ENCODE data around the gene RAB4B. TPM values are rescaled to one million over a fixed set of nuclear protein-coding genes. Genes with fewer than 3 reads are reported as not detected.
"Not testable (repeated sequence)": the region's sequence is repeated elsewhere in the genome, so short reads cannot be mapped to it uniquely, and the experiment has no call there.

The RAB4B gene
- total RNA-seq, 1 donor from 2014 or later: 16.9 TPM

GRCh38 chr19:40812571-40812970 lies 34.5 kb downstream of the RAB4B start:
- intact Hi-C loops (cut with DNase I); DNase-seq (ENCODE audit: low spot score): not testable (repeated sequence)

DNA sequence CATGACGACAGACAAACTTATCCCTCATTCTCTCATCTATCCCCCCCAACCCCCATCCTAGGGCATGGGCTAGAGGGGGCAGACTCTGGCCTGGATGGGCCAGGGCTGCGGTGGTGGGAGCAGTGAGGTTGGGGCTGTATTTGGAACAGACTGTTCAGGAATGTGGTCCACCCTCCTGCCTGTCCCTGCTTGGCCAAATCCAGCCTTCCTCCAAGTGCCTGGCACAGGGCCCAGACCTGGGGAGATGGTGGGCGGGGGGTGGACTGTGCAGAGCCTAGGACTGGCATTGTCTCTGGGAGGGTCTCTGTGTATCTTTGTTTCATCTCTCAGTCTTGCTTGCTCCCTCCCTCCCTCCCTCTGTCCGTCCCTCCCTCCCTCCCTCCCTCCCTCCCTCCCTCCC lies 35.1 kb downstream of the RAB4B start:
- intact Hi-C loops (cut with DNase I): no loop called here
- no peak for DNase-seq (ENCODE audit: low spot score)

GRCh38 chr19:40815223-40815622 lies 37.2 kb downstream of the RAB4B start:
- intact Hi-C loops (cut with DNase I): no loop called here

DNA sequence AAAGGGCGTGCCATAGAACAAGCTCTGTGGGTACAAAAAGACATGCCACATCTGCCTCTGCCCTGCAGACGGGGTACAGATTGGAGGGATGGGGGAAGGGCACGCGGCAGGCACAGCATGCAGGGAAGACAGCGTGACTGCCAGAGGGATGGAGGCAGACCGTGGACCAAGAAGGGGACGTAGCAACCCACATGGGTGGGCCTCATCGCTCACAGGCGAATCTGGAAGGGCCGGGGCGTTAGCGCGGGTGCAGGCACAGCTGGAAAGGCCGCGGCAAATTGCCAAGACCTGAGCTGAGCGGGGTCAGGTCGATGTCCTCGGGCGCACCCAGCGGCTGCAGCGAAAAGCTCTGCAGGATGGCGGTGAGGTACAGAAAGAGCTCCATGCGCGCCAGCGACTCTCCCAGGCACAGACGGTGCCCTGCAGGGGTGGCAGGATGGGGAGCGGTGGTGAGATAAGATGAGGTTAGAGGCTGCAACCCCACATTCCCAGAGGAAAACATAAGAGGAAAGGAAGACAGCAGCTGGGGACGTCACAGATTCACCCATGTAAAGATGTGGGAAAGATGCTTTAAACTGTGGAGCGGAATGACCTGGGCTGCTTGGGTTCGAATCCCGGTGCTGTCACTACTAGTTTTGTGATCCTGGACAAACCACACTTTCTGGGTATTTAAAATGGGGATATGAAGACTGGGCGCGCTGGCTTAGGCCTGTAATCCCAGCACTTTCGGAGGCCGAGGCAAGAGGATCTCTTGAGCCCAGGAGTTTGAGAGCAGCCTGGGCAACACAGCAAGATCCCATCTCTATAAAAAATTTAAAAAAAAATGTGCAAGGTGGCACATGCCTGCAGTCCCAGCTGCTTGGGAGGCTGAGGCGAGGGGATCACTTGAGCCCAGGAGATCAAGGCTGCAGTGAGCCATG lies 40.7 kb downstream of the RAB4B start:
- peak; percentile 87 for DNase-seq (ENCODE audit: low spot score)
- intact Hi-C loops (cut with DNase I): loop anchor here (2.0 kb wide), 1 partner anchor 156 kb away; no protein-coding TSS in a partner anchor

More at GRCh38 chr19:40815223-40815622, 37.2 kb downstream of the RAB4B start:
- DNase-seq (ENCODE audit: low spot score): peak; percentile 55

GRCh38 chr19:40819479-40820234 lies 41.6 kb downstream of the RAB4B start:
- DNase-seq (ENCODE audit: low spot score): not testable (repeated sequence)

DNA sequence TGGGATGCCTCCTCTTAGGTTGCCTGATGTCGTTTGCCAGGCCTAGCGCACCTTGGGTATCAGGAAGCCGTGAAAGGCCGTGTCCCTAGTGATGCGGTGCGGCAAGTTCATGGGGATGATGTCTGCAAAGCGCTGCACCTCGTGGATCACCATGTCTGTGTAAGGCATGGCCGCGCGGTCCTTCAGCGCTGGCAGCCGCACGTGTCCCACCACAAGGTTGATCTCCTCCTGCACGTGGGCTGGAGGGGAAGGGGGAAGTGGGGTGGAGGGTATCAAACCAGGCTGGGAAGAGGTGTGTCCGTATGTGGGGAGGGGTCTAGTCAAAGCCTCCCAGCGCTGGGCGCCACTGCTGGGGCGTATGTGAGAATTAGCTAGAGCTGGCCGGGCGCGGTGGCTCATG lies 44.1 kb downstream of the RAB4B start:
- DNase-seq (ENCODE audit: low spot score): no peak
- intact Hi-C loops (cut with DNase I): no loop called here

More at GRCh38 chr19:40819479-40820234, 41.6 kb downstream of the RAB4B start:
- intact Hi-C loops (cut with DNase I): loop anchor here (2.0 kb wide), 1 partner anchor 157 kb away; no protein-coding TSS in a partner anchor

DNA sequence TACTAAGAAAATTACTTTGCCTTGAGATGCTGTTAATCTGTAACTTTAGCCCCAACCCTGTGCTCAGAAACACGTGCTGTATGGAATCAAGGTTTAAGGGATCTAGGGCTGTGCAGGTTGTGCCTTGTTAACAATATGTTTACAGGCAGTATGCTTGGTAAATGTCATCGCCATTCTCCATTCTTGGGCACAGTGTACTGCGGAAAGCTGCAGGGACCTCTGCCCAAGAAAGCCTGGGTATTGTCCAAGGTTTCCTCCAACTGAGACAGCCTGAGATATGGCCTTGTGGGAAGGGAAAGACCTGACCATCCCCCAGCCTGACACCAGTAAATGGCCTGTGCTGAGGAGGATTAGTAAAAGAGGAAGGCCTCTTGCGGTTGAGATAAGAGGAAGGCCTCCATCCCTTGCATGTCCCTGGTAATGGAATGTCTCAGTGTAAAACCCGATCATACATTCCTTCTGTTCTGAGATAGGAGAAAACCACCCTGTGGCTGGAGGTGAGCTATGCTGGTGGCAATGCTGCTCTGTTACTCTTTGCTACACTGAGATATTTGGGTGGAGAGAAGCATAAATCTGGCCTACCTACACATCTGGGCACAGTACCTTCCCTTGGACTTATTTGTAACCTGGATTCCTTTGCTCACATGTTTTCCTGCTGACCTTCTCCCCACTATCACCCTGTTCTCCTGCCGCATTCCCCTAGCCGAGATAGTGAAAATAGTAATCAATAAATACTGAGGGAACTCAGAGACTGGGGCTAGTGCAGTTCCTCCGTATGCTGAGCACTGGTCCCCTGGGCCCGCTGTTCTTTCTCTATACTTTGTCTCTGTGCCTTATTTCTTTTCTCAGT lies 44.9 kb downstream of the RAB4B start:
- intact Hi-C loops (cut with DNase I); DNase-seq (ENCODE audit: low spot score): not testable (repeated sequence)

DNA sequence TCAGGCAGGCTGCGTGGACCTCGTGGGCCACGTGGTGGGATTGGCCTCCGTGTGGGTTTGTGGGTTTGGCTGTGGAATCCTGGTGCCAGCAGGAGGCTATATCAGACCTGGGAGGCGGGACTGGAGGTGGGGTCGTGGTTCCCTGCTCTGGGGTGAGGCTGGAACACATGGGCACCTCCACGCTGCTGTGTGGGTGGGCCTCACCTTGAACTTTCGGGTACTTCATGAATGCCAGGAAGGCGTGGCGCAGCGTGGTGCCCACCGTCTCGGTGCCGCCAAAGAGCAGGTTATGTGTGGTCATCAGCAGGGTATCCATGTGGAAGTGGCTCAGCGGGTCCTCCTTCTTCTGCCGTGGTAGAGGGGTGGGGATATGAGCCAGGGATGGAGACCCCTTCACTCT lies 46.9 kb downstream of the RAB4B start:
- DNase-seq (ENCODE audit: low spot score); intact Hi-C loops (cut with DNase I): not testable (repeated sequence)

DNA sequence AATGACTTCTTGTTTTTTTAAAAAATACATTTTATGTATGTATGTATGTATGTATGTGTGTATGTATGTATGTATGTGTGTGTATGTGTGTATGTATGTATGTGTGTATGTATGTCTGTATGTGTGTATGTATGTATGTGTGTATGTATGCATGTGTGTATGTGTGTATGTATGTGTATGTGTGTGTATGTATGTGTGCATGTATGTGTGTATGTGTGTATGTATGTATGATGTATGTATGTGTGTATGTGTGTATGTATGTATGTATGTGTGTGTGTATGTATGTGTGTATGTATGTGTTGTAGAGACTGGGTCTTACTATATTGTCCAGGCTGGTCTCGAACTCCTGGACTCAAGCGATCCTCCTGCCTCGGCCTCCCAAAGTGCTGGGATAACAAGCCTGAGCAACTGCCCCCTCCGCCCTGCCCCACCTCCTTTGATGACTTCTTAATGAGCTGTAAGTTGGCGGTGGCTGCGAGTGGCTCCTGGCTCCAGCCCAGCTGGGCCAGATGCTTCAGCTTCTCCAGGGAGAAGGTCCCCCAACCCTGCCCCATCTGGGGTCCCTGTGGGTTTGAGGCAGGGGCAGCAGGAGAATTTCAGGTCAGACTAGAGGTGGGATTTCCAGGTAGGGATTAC lies 47.5 kb downstream of the RAB4B start:
- intact Hi-C loops (cut with DNase I): not testable (repeated sequence)
- DNase-seq (ENCODE audit: low spot score): peak; percentile 63

- DNase-seq (ENCODE audit: low spot score); intact Hi-C loops (cut with DNase I): not testable (repeated sequence)
Measured at GRCh38 chr19:40826312-40826698, 48.3 kb downstream of the RAB4B start.

DNA sequence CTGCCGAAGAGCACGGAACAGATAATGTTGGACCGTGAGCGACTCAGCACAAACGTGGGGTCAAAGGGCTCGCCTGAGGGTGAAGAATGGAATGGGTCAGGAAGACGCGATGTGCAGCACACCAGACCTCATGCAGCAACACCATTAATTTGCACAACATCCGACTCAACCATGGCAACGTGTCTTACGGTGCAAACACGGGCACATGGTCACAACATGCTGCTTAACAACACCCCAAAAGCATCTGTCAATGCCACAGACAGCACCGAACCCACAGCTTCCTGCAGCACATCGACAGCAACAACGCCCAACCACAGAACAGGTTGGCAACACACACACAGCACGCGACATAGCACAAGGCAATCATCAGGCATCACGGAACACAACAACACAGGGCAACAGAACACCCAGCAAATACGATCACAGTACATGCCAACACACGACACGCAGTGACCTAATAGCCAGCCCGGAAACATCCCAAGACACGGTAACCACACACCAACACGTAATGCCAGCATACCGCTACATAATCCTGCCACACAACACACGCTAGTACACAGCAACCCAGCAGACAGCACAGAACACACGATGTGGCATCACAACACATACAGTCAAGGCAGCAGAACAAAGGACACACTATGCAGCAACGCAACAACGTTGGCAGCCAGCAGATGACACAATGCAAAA lies 48.8 kb downstream of the RAB4B start:
- intact Hi-C loops (cut with DNase I): not testable (repeated sequence)
- peak; percentile 69 for DNase-seq (ENCODE audit: low spot score)

GRCh38 chr19:40827386-40828247 lies 49.6 kb downstream of the RAB4B start:
- peak; percentile 26 for DNase-seq (ENCODE audit: low spot score)

GRCh38 chr19:40829205-40829604 lies 51.2 kb downstream of the RAB4B start:
- no peak for DNase-seq (ENCODE audit: low spot score)
- intact Hi-C loops (cut with DNase I): no loop called here

More at GRCh38 chr19:40827386-40828247, 49.6 kb downstream of the RAB4B start:
- intact Hi-C loops (cut with DNase I): no loop called here

DNA sequence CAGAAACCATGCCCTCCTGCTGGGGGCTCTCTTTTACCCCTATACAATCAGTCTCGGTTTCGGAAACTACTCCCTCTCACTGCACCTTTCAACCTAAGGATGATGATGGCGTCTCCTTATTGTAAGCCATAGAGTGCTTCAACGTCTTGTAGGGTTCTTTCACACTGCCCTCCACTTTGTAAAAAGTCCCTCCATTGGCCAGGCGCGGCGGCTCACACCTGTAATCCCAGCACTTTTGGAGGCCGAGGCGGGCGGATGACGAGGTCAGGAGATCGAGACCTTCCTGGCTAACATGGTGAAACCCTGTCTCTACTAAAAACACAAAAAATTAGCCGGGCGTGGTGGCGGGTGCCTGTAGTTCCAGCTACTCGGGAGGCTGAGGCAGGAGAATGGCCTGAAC lies 52.7 kb downstream of the RAB4B start:
- intact Hi-C loops (cut with DNase I): not testable (repeated sequence)

GRCh38 chr19:40831502-40832430 lies 53.7 kb downstream of the RAB4B start:
- intact Hi-C loops (cut with DNase I): no loop called here
- no peak for DNase-seq (ENCODE audit: low spot score)

More for the DNA sequence above, 52.7 kb downstream of the RAB4B start:
- DNase-seq (ENCODE audit: low spot score): not testable (repeated sequence)

DNA sequence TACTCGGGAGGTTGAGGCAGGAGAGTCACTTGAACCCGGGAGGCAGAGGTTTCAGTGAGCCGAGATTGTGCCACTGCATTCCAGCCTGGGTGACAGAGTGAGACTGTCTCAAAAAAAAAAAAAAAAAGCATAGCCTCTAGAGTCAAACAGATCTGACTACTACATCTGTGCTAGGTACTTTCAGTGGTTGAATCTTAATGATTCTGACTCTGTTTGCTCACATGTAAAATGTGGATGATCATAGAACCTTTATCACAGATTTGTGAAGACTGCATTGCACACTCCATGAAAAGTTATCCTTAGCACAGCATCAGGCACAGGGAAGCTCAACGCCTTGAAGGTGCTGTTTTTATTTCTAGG lies 54.4 kb downstream of the RAB4B start:
- intact Hi-C loops (cut with DNase I); DNase-seq (ENCODE audit: low spot score): not testable (repeated sequence)
